ENCODE data around the gene UGDH.
A peak's percentile ranks its signal among the peaks of the same experiment; 100 is the strongest.

Gene UGDH

DNA sequence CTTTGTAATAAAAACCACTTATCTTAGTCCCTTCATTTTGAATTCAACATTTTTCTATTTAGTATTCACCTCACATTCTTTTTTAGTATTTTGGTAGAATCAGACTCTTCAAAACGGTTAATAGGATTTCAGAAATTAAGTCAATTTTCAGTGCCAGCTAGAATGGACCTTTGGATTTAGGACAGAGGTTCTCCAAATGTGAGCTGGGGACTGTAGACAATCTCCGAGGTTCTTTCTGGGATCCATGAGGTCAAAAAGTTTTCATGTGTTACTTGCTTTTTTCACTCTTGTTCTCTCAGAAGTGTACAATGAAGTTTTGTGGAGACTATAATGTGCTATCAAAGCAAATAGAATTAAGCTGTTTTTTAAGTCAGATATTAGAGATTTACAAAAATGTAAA is 2.3 kb upstream of the UGDH start:
- TF ChIP-seq, protein P1, sequence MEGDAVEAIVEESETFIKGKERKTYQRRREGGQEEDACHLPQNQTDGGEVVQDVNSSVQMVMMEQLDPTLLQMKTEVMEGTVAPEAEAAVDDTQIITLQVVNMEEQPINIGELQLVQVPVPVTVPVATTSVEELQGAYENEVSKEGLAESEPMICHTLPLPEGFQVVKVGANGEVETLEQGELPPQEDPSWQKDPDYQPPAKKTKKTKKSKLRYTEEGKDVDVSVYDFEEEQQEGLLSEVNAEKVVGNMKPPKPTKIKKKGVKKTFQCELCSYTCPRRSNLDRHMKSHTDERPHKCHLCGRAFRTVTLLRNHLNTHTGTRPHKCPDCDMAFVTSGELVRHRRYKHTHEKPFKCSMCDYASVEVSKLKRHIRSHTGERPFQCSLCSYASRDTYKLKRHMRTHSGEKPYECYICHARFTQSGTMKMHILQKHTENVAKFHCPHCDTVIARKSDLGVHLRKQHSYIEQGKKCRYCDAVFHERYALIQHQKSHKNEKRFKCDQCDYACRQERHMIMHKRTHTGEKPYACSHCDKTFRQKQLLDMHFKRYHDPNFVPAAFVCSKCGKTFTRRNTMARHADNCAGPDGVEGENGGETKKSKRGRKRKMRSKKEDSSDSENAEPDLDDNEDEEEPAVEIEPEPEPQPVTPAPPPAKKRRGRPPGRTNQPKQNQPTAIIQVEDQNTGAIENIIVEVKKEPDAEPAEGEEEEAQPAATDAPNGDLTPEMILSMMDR (IDR thresholded peaks at IDR 0.05; ENCODE audit: insufficient read depth, missing control alignments), result no peak
- no peak for DNase-seq (ENCODE audit: insufficient read length, low spot score)
- FAIRE-seq, result no peak

DNA sequence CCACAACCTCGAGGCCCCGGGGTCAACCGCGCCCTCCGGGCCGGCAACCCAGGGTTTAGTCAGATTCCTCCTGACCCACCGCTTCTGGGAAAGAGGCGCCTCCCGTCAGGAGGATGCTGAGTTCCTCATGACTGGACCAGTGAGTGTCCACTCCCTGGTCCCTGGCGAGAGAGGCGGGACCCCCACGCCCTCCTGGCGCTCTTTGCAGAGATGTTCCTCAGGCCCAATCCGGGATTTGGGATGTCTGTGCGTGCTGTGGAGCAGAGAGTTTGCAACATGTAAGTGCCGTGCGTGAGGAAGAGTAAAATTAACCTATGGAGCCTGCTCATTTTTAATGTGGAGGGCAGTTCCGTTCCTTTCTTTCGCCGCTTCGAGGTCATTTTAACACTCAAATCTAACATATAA is 824 bp upstream of the UGDH start:
- TF ChIP-seq, protein P1 (IDR thresholded peaks at IDR 0.05; ENCODE audit: insufficient read depth, missing control alignments), result no peak
- no peak for FAIRE-seq

DNA sequence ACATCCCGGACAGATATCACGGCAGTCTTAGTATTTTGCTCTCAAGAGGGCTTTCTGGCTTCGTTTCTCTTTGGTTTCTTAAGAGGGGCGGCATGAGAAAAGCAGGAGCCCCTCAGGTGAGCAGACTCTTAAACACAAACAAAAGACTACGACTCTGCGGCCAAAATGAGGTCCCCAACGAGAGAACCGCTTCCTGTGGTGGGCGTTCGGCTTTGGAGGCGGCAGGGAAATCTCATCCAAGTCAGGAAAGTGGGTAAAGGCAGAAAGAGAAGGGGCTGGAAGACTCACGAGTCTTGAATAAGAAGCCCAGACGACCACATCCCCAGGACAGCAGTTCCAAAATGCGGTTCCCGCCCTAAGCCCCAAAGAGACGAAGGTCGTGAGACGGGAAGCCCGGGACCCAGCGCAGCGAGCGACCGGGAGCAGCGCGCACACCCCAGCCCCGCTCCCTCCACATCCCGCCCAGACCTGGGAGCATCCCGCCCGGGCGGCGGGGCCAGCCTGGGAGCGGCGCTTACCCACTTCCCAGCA is 409 bp downstream of the UGDH start:
- no peak for FAIRE-seq
- DNase-seq (ENCODE audit: insufficient read length, low spot score), result no peak
- TF ChIP-seq, protein P1 (IDR thresholded peaks at IDR 0.05; ENCODE audit: insufficient read depth, missing control alignments), result no peak

More for the DNA sequence above, 824 bp upstream of the UGDH start:
- DNase-seq (ENCODE audit: insufficient read length, low spot score), result no peak

DNA sequence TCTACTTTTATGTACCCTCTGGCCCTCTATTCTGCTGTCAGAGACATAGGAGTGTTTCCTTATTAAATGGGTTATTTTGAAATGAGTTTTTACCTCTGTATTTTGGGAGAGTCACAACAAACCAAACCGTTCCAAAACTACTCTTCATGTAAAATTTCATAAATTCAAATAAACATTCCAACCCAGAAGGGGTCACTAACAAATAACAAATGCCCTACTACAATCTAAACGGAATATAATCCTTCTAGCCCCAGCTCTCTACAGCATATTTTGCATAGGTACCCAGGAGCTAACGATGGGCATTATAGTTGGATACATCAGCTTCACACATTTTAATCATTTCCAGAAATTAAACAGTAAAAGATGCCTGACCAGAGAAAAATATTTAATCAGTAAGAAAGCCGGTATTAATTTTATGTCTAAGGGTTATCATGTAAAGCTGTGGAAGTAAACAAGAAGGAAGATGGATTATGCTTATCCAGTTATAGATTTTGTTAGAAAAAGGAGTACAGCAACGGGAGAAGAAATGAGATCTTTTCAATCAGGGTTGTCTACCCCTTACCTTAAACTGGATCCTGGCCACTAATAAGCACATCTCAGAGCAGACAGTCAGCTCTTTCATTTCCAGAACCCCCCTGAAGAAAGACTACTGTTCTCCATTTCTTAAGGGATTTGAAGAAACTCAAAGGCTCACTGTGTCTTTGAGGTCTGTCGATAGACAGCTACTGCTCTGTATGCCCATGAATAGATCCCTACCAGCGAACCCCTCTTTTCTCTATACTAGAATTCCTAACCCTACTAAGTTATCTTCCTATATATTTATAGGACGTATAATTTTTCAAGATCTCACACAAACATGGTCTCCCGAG is 1.2 kb downstream of the UGDH start:
- TF ChIP-seq, protein P1 (IDR thresholded peaks at IDR 0.05; ENCODE audit: insufficient read depth, missing control alignments), result peak; percentile 11
- FAIRE-seq, result no peak
- DNase-seq (ENCODE audit: insufficient read length, low spot score), result no peak

DNA sequence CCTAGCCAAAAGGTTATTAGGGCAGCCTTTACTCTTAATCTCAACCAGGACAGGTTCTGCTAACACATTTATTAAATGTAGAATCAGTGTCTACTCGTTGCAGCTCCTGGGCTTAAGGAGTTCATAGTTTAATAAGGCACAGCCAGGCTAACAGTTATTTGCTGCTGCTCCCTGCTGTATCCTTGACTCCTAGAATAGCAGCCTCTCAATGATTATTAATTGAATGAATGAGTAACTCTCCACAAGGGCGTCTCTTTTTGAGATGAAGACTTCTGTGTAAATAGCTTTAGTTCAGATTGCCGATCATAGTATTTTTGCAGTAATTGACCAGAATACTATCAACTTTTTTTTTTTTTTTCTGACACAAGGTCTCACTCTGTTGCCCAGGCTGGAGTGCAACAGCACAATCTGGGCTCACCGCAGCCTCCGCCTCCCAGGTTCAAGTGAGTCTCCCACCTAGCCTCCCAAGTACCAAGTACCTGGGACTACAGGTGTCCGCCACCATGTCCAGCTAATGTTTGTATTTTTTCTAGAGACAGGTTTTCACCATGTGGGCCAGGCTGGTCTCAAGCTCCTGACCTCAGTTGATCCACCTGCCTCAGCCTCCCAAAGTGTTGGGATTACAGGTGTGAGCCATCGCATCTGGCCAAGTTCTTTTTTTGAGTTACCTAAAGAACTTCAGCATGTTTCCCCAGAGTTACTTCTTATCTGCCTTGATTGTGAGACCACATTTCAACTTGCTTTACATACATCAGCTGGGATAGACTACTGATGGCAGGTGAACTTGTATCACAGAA is 2.9 kb downstream of the UGDH start:
- TF ChIP-seq, protein P1 (IDR thresholded peaks at IDR 0.05; ENCODE audit: insufficient read depth, missing control alignments), result no peak
- FAIRE-seq, result no peak
- DNase-seq (ENCODE audit: insufficient read length, low spot score), result no peak

DNA sequence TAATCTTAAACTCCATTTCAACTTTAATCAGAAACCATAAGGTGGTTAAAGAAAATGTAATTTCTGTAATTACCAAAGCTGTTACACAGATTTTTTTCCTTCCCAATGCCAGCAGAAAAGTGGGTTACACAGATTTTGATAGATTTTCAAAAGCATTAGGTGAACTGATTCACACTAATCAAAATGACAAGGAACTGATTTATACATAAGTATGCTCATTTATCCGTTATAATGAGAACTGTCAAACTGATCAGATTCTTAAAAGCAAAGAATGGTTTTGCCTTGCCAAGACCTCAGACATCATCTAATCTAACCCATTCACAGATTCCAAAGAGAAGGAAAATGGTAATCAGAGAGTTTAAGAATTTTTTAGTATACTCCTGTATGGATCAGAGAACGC is 5.2 kb downstream of the UGDH start:
- FAIRE-seq, result no peak
- no peak for DNase-seq (ENCODE audit: insufficient read length, low spot score)

More for the DNA sequence above, 5.2 kb downstream of the UGDH start:
- TF ChIP-seq, protein P1 (IDR thresholded peaks at IDR 0.05; ENCODE audit: insufficient read depth, missing control alignments), result no peak

Measured in D721Med (cell line).